ENCODE measurements around the gene BAX. TPM values are rescaled to one million over a fixed set of nuclear protein-coding genes. Genes with fewer than 3 reads are reported as not detected.

BAX gene
- total and polyA plus RNA-seq, 9 of the 15 experiments (the other 6 are each of a cell fraction or from before 2014, with no cell fraction given), result 3.2 to 95.4 (median 44.5) TPM

DNA sequence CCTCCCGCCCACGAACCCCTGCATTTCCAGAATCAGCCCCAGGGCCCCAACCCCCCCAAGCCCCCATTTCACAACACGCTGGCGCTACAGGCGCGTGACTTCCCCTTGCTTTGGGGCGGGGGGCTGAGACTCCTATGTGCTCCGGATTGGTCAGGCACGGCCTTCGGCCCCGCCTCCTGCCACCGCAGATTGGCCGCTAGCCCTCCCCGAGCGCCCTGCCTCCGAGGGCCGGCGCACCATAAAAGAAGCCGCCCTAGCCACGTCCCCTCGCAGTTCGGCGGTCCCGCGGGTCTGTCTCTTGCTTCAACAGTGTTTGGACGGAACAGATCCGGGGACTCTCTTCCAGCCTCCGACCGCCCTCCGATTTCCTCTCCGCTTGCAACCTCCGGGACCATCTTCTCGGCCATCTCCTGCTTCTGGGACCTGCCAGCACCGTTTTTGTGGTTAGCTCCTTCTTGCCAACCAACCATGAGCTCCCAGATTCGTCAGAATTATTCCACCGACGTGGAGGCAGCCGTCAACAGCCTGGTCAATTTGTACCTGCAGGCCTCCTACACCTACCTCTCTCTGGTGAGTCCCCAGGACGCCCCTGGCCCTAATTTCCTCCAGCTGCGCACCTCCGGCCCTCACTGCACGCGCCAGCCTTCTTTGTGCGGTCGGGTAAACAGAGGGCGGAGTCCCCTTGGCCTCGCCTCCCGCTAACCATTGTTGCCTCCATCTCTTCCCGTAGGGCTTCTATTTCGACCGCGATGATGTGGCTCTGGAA is 10.5 kb downstream of the BAX start, which contains the start of gene FTL (continued):
- TF ChIP-seq, protein P1, sequence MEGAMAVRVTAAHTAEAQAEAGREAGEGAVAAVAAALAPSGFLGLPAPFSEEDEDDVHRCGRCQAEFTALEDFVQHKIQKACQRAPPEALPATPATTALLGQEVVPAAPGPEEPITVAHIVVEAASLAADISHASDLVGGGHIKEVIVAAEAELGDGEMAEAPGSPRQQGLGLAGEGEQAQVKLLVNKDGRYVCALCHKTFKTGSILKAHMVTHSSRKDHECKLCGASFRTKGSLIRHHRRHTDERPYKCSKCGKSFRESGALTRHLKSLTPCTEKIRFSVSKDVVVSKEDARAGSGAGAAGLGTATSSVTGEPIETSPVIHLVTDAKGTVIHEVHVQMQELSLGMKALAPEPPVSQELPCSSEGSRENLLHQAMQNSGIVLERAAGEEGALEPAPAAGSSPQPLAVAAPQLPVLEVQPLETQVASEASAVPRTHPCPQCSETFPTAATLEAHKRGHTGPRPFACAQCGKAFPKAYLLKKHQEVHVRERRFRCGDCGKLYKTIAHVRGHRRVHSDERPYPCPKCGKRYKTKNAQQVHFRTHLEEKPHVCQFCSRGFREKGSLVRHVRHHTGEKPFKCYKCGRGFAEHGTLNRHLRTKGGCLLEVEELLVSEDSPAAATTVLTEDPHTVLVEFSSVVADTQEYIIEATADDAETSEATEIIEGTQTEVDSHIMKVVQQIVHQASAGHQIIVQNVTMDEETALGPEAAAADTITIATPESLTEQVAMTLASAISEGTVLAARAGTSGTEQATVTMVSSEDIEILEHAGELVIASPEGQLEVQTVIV (CRISPR knock-in tag; IDR thresholded peaks at IDR 0.05; ENCODE audit: borderline replicate concordance), result no peak
- TF ChIP-seq ZNF253 (CRISPR knock-in tag; conservative IDR thresholded peaks at IDR 0.05), result no peak
- no peak for TF ChIP-seq SMARCE1 (IDR thresholded peaks at IDR 0.05)
- TF ChIP-seq NR2F6 (CRISPR knock-in tag; IDR thresholded peaks at IDR 0.05), result no peak
- TF ChIP-seq CXXC5 (CRISPR knock-in tag; IDR thresholded peaks at IDR 0.05), result peak; percentile 89
- TF ChIP-seq, protein P2, sequence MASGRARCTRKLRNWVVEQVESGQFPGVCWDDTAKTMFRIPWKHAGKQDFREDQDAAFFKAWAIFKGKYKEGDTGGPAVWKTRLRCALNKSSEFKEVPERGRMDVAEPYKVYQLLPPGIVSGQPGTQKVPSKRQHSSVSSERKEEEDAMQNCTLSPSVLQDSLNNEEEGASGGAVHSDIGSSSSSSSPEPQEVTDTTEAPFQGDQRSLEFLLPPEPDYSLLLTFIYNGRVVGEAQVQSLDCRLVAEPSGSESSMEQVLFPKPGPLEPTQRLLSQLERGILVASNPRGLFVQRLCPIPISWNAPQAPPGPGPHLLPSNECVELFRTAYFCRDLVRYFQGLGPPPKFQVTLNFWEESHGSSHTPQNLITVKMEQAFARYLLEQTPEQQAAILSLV (tag; IDR thresholded peaks at IDR 0.05), result 0 out of 2 replicates have a peak, but pooled peaks have one; percentile 5
- peak; percentile 94 for TF ChIP-seq ZBED1 (IDR thresholded peaks at IDR 0.05)
- TF ChIP-seq TSC22D4 (tag; IDR thresholded peaks at IDR 0.05), result no peak
- TF ChIP-seq, protein P3, sequence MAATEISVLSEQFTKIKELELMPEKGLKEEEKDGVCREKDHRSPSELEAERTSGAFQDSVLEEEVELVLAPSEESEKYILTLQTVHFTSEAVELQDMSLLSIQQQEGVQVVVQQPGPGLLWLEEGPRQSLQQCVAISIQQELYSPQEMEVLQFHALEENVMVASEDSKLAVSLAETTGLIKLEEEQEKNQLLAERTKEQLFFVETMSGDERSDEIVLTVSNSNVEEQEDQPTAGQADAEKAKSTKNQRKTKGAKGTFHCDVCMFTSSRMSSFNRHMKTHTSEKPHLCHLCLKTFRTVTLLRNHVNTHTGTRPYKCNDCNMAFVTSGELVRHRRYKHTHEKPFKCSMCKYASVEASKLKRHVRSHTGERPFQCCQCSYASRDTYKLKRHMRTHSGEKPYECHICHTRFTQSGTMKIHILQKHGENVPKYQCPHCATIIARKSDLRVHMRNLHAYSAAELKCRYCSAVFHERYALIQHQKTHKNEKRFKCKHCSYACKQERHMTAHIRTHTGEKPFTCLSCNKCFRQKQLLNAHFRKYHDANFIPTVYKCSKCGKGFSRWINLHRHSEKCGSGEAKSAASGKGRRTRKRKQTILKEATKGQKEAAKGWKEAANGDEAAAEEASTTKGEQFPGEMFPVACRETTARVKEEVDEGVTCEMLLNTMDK (IDR thresholded peaks at IDR 0.05; ENCODE audit: borderline replicate concordance, insufficient read depth, low read depth, low read length, poor library complexity, severe bottlenecking), result no peak
- TF ChIP-seq ZNF282 (CRISPR knock-in tag; IDR thresholded peaks at IDR 0.05), result peak; percentile 95; the same call in 1 of the 2 replicates
- no peak for TF ChIP-seq HDGF (IDR thresholded peaks at IDR 0.05)
- TF ChIP-seq SRSF7 (optimal IDR thresholded peaks at IDR 0.05; ENCODE audit: low read depth, low read length), result no peak
- no peak for TF ChIP-seq PPARD (CRISPR knock-in tag; IDR thresholded peaks at IDR 0.05)
- no peak for TF ChIP-seq ARID2 (IDR thresholded peaks at IDR 0.05)
- TF ChIP-seq GATA2 (CRISPR knock-in tag; IDR thresholded peaks at IDR 0.05), result 0 out of 2 replicates have a peak, but pooled peaks have one; percentile 26
- TF ChIP-seq, protein P4, sequence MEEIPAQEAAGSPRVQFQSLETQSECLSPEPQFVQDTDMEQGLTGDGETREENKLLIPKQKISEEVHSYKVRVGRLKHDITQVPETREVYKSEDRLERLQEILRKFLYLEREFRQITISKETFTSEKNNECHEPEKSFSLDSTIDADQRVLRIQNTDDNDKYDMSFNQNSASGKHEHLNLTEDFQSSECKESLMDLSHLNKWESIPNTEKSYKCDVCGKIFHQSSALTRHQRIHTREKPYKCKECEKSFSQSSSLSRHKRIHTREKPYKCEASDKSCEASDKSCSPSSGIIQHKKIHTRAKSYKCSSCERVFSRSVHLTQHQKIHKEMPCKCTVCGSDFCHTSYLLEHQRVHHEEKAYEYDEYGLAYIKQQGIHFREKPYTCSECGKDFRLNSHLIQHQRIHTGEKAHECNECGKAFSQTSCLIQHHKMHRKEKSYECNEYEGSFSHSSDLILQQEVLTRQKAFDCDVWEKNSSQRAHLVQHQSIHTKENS (CRISPR knock-in tag; IDR thresholded peaks at IDR 0.05), result no peak
- peak; percentile 73 to 78 for TF ChIP-seq NRF1 (conservative IDR thresholded peaks at IDR 0.05 in 1 of 2, IDR thresholded peaks at IDR 0.05 in 1 of 2)
- TF ChIP-seq, protein P5, sequence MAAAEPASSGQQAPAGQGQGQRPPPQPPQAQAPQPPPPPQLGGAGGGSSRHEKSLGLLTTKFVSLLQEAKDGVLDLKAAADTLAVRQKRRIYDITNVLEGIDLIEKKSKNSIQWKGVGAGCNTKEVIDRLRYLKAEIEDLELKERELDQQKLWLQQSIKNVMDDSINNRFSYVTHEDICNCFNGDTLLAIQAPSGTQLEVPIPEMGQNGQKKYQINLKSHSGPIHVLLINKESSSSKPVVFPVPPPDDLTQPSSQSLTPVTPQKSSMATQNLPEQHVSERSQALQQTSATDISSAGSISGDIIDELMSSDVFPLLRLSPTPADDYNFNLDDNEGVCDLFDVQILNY (CRISPR knock-in tag; IDR thresholded peaks at IDR 0.05), result no peak; the same call in 1 of the 2 replicates
- no peak for TF ChIP-seq MAFG (tag; conservative IDR thresholded peaks at IDR 0.05)
- TF ChIP-seq, protein P6, sequence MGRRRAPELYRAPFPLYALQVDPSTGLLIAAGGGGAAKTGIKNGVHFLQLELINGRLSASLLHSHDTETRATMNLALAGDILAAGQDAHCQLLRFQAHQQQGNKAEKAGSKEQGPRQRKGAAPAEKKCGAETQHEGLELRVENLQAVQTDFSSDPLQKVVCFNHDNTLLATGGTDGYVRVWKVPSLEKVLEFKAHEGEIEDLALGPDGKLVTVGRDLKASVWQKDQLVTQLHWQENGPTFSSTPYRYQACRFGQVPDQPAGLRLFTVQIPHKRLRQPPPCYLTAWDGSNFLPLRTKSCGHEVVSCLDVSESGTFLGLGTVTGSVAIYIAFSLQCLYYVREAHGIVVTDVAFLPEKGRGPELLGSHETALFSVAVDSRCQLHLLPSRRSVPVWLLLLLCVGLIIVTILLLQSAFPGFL (CRISPR knock-in tag; IDR thresholded peaks at IDR 0.05), result no peak
